Measurements from ENCODE around the gene EIF4B. TPM values are rescaled to one million over a fixed set of nuclear protein-coding genes. Genes with fewer than 3 reads are reported as not detected.

The EIF4B gene
- total and polyA plus RNA-seq, 2 of the 13 experiments (the other 11 are each of a cell fraction or from before 2014, with no cell fraction given) = 416 to 548 TPM

DNA sequence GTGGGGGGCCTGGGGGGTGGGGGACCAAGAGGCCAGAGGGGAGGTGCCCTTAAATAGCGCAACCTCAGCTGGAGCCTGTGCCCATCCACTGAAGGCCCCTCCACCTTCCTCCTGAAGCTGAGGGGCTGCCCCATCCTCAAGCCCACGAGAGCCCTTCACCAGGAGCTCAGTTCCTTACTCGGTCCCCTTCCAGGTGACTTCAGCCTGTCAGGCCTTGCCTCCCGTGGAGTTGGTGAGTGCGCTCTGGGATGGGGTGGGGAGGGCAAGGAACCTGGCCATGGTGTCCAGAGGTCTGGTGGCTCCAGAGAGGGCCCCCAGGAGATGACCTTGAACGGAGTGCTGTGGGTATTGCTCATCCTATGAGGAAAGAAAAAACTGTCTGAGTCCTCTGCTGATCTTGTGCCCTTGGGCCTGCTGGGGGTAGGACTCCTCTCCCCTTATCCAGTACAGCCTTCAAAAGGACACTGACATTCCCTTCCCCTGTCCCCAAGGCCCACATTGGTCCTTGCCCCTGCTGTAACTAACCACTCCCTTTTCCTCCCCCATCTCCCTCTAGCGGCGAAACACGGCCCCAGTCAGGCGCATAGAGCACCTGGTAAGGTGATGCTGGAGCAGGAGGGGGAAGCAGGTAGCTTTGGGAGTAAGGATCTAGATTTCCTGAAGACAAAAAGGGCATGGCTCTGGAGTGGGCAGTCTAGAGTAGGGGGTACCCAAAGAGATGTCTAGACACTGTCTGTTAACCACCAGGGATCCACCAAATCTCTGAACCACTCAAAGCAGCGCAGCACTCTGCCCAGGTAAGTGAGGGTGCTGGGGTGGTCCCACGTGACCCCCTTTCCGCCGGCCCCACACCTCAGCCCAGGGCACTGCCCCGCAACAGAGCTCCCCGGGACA, 47.2 kb downstream of the EIF4B start (continued):
- TF ChIP-seq IKZF4 (CRISPR knock-in tag; IDR thresholded peaks at IDR 0.05; ENCODE audit: borderline replicate concordance, low read depth, not compliant biosample characterization) (no peak), ZNF430 (CRISPR knock-in tag; IDR thresholded peaks at IDR 0.05) (no peak), HDAC2 (CRISPR knock-in tag; IDR thresholded peaks at IDR 0.05) (no peak), KDM1A (CRISPR knock-in tag; IDR thresholded peaks at IDR 0.05) (peak; percentile 32; the same call in 1 of the 2 replicates), TCF12 (IDR thresholded peaks at IDR 0.05) (no peak), TCF12 (CRISPR knock-in tag; IDR thresholded peaks at IDR 0.05) (0 out of 2 replicates have a peak, but pooled peaks have one; percentile 20), SAP130 (CRISPR knock-in tag; IDR thresholded peaks at IDR 0.05; ENCODE audit: low read depth) (peak; percentile 54), RBM22 (optimal IDR thresholded peaks at IDR 0.05; ENCODE audit: low read length) (peak; percentile 39), ETV5 (CRISPR knock-in tag; IDR thresholded peaks at IDR 0.05; ENCODE audit: borderline replicate concordance) (peak; percentile 21; the same call in 1 of the 2 replicates), ZNF607 (CRISPR knock-in tag; IDR thresholded peaks at IDR 0.05; ENCODE audit: borderline replicate concordance) (peak; percentile 3; the same call in 1 of the 2 replicates), RARA (CRISPR knock-in tag; IDR thresholded peaks at IDR 0.05) (peak; percentile 68), ZSCAN21 (CRISPR knock-in tag; IDR thresholded peaks at IDR 0.05; ENCODE audit: borderline replicate concordance) (0 out of 2 replicates have a peak, but pooled peaks have one; percentile 59), TOE1 (CRISPR knock-in tag; IDR thresholded peaks at IDR 0.05) (no peak), NR2F1 (CRISPR knock-in tag; IDR thresholded peaks at IDR 0.05) (0 out of 4 replicates have a peak, but pooled peaks of 1 of the 2 experiments have one; percentile 21), ZNF451 (CRISPR knock-in tag; IDR thresholded peaks at IDR 0.05) (no peak), EP300 (IDR thresholded peaks at IDR 0.05; ENCODE audit: low read depth in 2 of 2, low read length in 2 of 2) (peak in 1 of 2 experiments; percentile 42; a peak in 2 of 4 replicates), EP300 (CRISPR knock-in tag; IDR thresholded peaks at IDR 0.05; ENCODE audit: borderline replicate concordance) (no peak), ZNF331 (CRISPR knock-in tag; IDR thresholded peaks at IDR 0.05) (0 out of 2 replicates have a peak, but pooled peaks have one; percentile 48), ZNF496 (CRISPR knock-in tag; IDR thresholded peaks at IDR 0.05; ENCODE audit: insufficient replicate concordance) (no peak), HOXD1 (CRISPR knock-in tag; IDR thresholded peaks at IDR 0.05) (no peak), ZNF143 (CRISPR knock-in tag; IDR thresholded peaks at IDR 0.05) (no peak), CBFB (CRISPR knock-in tag; IDR thresholded peaks at IDR 0.05) (0 out of 2 replicates have a peak, but pooled peaks have one; percentile 36), ZNF549 (CRISPR knock-in tag; IDR thresholded peaks at IDR 0.05) (no peak), GFI1 (CRISPR knock-in tag; IDR thresholded peaks at IDR 0.05; ENCODE audit: borderline replicate concordance) (0 out of 2 replicates have a peak, but pooled peaks have one; percentile 34), KDM6A (CRISPR knock-in tag; IDR thresholded peaks at IDR 0.05; ENCODE audit: low read depth) (peak; percentile 47; the same call in 1 of the 2 replicates)
- TF ChIP-seq, protein P1, sequence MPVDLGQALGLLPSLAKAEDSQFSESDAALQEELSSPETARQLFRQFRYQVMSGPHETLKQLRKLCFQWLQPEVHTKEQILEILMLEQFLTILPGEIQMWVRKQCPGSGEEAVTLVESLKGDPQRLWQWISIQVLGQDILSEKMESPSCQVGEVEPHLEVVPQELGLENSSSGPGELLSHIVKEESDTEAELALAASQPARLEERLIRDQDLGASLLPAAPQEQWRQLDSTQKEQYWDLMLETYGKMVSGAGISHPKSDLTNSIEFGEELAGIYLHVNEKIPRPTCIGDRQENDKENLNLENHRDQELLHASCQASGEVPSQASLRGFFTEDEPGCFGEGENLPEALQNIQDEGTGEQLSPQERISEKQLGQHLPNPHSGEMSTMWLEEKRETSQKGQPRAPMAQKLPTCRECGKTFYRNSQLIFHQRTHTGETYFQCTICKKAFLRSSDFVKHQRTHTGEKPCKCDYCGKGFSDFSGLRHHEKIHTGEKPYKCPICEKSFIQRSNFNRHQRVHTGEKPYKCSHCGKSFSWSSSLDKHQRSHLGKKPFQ (CRISPR knock-in tag; IDR thresholded peaks at IDR 0.05; ENCODE audit: insufficient replicate concordance) = no peak
- TF ChIP-seq, protein P2, sequence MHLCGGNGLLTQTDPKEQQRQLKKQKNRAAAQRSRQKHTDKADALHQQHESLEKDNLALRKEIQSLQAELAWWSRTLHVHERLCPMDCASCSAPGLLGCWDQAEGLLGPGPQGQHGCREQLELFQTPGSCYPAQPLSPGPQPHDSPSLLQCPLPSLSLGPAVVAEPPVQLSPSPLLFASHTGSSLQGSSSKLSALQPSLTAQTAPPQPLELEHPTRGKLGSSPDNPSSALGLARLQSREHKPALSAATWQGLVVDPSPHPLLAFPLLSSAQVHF (CRISPR knock-in tag; IDR thresholded peaks at IDR 0.05) = no peak
- TF ChIP-seq, protein P3, sequence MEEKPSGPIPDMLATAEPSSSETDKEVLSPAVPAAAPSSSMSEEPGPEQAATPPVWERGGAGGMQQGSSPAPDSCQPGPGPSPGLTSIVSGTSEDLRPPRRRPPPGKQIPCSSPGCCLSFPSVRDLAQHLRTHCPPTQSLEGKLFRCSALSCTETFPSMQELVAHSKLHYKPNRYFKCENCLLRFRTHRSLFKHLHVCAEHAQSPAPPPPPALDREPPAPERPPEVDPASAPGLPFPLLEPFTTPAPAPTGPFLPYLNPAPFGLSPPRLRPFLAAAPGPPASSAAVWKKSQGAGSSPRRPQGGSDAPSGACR (CRISPR knock-in tag; IDR thresholded peaks at IDR 0.05) = peak; percentile 4; the same call in 1 of the 2 replicates
